ENCODE data around the gene UAP1. TPM values are rescaled to one million over a fixed set of nuclear protein-coding genes. Genes with fewer than 3 reads are reported as not detected.

The UAP1 gene
- total RNA-seq, 2 experiments from 2014 or later: 30.0 to 41.2 TPM

DNA sequence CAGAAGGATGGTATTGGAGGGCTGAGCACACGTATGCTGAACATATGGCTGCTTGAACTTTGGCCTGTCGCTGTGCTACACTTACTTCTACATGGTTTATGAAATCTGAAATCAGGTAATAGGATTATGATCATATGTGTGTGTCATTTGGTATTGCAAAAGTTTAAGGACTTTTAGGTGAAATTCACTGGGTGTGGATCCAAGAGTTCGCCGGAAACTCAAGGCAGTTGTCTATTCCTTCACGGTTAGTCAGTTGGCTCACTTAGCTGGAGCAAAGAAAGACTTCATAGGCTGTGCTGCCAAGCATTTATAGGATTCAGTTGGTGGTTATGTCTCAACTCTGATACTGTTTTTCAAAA, 927 bp downstream of the UAP1 start:
- no peaks in the 10 kb centered on the region for H4K20me1 ChIP-seq (ENCODE audit: insufficient read depth, low read length)
- ChIA-PET POLR2A (interaction anchor here (0.6 kb wide), 1 partner anchor 15 kb away, joined by 4 read pairs; no protein-coding TSS in a partner anchor), CTCF (ENCODE audit: unreplicated experiment) (no interaction called here)
- peaks cover 14% of the 10 kb centered on the region for H3K4me1 ChIP-seq (ENCODE audit: insufficient read depth, low read length, poor library complexity, severe bottlenecking)
- peak overlapping the region; percentile 99 for H3K4me2 ChIP-seq (ENCODE audit: low read length)
- intact Hi-C loops (cut with micrococcal nuclease; ENCODE audit: unreplicated experiment): no loop called here
- H3K27ac ChIP-seq (ENCODE audit: low read depth, low read length, poor library complexity, severe bottlenecking): no peak overlapping the region
- peaks cover 17% of the 10 kb centered on the region; the same call in 1 of the 2 replicates for H3K79me2 ChIP-seq (ENCODE audit: insufficient read depth, low read depth, low read length)
- H3K9me3 ChIP-seq (ENCODE audit: low read length): no peaks in the 10 kb centered on the region
- BruUV-seq (replicated peaks): no TSS peak
- peak overlapping the region; percentile 83 for H3K4me3 ChIP-seq (ENCODE audit: low read depth, low read length, poor library complexity, severe bottlenecking)
- H3K36me3 ChIP-seq (ENCODE audit: insufficient read depth, low read length): peaks cover 9% of the 10 kb centered on the region
- no peak for DNase-seq (ENCODE audit: low spot score)
- TF ChIP-seq, protein P1, sequence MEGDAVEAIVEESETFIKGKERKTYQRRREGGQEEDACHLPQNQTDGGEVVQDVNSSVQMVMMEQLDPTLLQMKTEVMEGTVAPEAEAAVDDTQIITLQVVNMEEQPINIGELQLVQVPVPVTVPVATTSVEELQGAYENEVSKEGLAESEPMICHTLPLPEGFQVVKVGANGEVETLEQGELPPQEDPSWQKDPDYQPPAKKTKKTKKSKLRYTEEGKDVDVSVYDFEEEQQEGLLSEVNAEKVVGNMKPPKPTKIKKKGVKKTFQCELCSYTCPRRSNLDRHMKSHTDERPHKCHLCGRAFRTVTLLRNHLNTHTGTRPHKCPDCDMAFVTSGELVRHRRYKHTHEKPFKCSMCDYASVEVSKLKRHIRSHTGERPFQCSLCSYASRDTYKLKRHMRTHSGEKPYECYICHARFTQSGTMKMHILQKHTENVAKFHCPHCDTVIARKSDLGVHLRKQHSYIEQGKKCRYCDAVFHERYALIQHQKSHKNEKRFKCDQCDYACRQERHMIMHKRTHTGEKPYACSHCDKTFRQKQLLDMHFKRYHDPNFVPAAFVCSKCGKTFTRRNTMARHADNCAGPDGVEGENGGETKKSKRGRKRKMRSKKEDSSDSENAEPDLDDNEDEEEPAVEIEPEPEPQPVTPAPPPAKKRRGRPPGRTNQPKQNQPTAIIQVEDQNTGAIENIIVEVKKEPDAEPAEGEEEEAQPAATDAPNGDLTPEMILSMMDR (conservative IDR thresholded peaks at IDR 0.05; ENCODE audit: low read length): no peak
- TF ChIP-seq EZH2phosphoT487 (IDR thresholded peaks at IDR 0.05; ENCODE audit: borderline replicate concordance, low read depth, low read length): no peak
- no peaks in the 10 kb centered on the region for H3K9me2 ChIP-seq (ENCODE audit: insufficient read depth, low read length)
- H2AFZ ChIP-seq (ENCODE audit: low read length): peak overlapping the region; percentile 97; the same call in 1 of the 2 replicates

GRCh38 chr1:162564762-162565218, 3.3 kb downstream of the UAP1 start:
- BruUV-seq (replicated peaks): no TSS peak
- Histone ChIP-seq H3K79me2 (ENCODE audit: insufficient read depth, low read depth, low read length) (peaks cover 17% of the 10 kb centered on the region; the same call in 1 of the 2 replicates), H3K4me1 (ENCODE audit: insufficient read depth, low read length, poor library complexity, severe bottlenecking) (peaks cover 14% of the 10 kb centered on the region), H3K27ac (ENCODE audit: low read depth, low read length, poor library complexity, severe bottlenecking) (no peak overlapping the region), H3K9me3 (ENCODE audit: low read length) (no peaks in the 10 kb centered on the region), H3K36me3 (ENCODE audit: insufficient read depth, low read length) (peaks cover 27% of the 10 kb centered on the region), H3K9me2 (ENCODE audit: insufficient read depth, low read length) (no peaks in the 10 kb centered on the region), H3K4me2 (ENCODE audit: low read length) (no peak overlapping the region), H3K4me3 (ENCODE audit: low read depth, low read length, poor library complexity, severe bottlenecking) (no peak overlapping the region), H4K20me1 (ENCODE audit: insufficient read depth, low read length) (no peaks in the 10 kb centered on the region; the same call in 1 of the 2 replicates), H2AFZ (ENCODE audit: low read length) (no peak overlapping the region)
- ChIA-PET POLR2A (interaction anchor here (1.8 kb wide), 1 partner anchor 10 kb away, joined by 8 read pairs; no protein-coding TSS in a partner anchor), CTCF (ENCODE audit: unreplicated experiment) (no interaction called here)
- no peak for DNase-seq (ENCODE audit: low spot score)
- no peak for TF ChIP-seq EZH2phosphoT487 (IDR thresholded peaks at IDR 0.05; ENCODE audit: borderline replicate concordance, low read depth, low read length)
- TF ChIP-seq, protein P1 (conservative IDR thresholded peaks at IDR 0.05; ENCODE audit: low read length): no peak
- intact Hi-C loops (cut with micrococcal nuclease; ENCODE audit: unreplicated experiment): no loop called here

DNA sequence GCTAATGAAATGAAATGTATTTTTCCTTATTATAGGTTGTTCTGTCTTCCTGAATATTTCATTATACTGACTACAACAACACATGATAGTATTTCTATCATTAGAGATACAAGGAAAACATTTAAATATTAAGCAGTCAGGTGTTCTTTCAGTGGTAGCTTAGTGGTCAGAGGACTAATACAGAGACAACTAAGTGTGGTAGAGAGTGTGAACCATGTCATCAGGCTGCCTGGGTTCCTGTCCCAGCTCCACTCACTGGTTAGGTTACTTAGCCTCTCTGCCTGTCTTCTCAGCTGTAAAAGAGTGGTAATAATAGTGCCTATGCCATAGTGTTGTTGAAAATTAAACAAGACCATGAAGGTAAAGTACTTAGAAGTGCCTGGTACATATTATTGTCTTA, 3.9 kb downstream of the UAP1 start:
- peaks cover 27% of the 10 kb centered on the region for H3K36me3 ChIP-seq (ENCODE audit: insufficient read depth, low read length)
- H3K9me3 ChIP-seq (ENCODE audit: low read length): no peaks in the 10 kb centered on the region
- peaks cover 17% of the 10 kb centered on the region; the same call in 1 of the 2 replicates for H3K79me2 ChIP-seq (ENCODE audit: insufficient read depth, low read depth, low read length)
- peaks cover 11% of the 10 kb centered on the region for H3K4me1 ChIP-seq (ENCODE audit: insufficient read depth, low read length, poor library complexity, severe bottlenecking)
- ChIA-PET CTCF (ENCODE audit: unreplicated experiment) (no interaction called here), POLR2A (interaction anchor here (0.7 to 1.8 kb wide), 2 partner anchors 9 to 42 kb away, joined by 3 to 8 read pairs; no protein-coding TSS in a partner anchor)
- TF ChIP-seq EZH2phosphoT487 (IDR thresholded peaks at IDR 0.05; ENCODE audit: borderline replicate concordance, low read depth, low read length): no peak
- TF ChIP-seq, protein P1 (conservative IDR thresholded peaks at IDR 0.05; ENCODE audit: low read length): no peak
- H4K20me1 ChIP-seq (ENCODE audit: insufficient read depth, low read length): no peaks in the 10 kb centered on the region; the same call in 1 of the 2 replicates
- H3K27ac ChIP-seq (ENCODE audit: low read depth, low read length, poor library complexity, severe bottlenecking): no peak overlapping the region
- H3K4me2 ChIP-seq (ENCODE audit: low read length): no peak overlapping the region
- H2AFZ ChIP-seq (ENCODE audit: low read length): no peak overlapping the region
- H3K4me3 ChIP-seq (ENCODE audit: low read depth, low read length, poor library complexity, severe bottlenecking): no peak overlapping the region
- DNase-seq (ENCODE audit: low spot score): no peak
- intact Hi-C loops (cut with micrococcal nuclease; ENCODE audit: unreplicated experiment): no loop called here
- H3K9me2 ChIP-seq (ENCODE audit: insufficient read depth, low read length): no peaks in the 10 kb centered on the region
- no TSS peak for BruUV-seq (replicated peaks)

Measured in OCI-LY7 (cell line).